AG09309 (cell line): ENCODE data around the gene ARAF.
A peak's percentile ranks its signal among the peaks of the same experiment; 100 is the strongest.

ENCODE experiments used
- DNase-seq: peaks from one replicate; pipeline ENCODE4 v3.0.0-alpha.2; 2010; ENCODE audit warnings: low read depth
- H3K4me3 ChIP-seq: 2 replicates; pipeline ENCODE4 v1.5.1; 2011; ENCODE audit warnings: mild to moderate bottlenecking, low read depth, low read length, moderate library complexity; ENCODE audit not compliant: control insufficient read depth
- TF ChIP-seq, protein P1 (sequence below): IDR thresholded peaks from 2 replicates; pipeline ENCODE4 v1.5.1; 2011; ENCODE audit warnings: mild to moderate bottlenecking, low read depth, low read length, inconsistent platforms; ENCODE audit not compliant: insufficient read depth, control insufficient read depth; ENCODE audit errors: missing control alignments

ARAF gene

DNA sequence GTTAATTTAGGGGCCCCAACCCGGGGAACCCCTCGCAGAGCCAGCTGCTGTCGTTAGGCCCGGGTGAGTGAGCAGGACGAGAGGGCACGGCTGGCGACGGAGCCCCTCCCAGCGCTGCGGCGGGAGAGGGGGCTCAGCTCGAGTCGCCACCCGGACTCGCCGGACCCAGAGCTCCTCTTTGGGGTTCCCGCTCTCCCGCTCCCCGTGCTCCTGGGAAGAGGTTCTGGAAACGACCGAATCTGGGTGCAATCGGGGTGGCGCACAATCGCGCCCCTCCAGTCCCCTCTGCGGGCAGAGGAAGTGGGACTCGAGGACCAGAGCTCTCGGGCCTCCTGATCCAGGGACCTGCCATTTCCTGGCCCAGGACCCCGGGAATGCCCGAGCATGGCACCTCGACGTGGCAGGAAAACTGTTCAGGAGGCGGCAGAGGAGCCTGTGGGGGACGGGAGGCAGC lies 37.3 kb upstream of the ARAF start:
- H3K4me3 ChIP-seq = peak overlapping the region; percentile 59
- TF ChIP-seq, protein P1, sequence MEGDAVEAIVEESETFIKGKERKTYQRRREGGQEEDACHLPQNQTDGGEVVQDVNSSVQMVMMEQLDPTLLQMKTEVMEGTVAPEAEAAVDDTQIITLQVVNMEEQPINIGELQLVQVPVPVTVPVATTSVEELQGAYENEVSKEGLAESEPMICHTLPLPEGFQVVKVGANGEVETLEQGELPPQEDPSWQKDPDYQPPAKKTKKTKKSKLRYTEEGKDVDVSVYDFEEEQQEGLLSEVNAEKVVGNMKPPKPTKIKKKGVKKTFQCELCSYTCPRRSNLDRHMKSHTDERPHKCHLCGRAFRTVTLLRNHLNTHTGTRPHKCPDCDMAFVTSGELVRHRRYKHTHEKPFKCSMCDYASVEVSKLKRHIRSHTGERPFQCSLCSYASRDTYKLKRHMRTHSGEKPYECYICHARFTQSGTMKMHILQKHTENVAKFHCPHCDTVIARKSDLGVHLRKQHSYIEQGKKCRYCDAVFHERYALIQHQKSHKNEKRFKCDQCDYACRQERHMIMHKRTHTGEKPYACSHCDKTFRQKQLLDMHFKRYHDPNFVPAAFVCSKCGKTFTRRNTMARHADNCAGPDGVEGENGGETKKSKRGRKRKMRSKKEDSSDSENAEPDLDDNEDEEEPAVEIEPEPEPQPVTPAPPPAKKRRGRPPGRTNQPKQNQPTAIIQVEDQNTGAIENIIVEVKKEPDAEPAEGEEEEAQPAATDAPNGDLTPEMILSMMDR = no peak
- DNase-seq = no peak

DNA sequence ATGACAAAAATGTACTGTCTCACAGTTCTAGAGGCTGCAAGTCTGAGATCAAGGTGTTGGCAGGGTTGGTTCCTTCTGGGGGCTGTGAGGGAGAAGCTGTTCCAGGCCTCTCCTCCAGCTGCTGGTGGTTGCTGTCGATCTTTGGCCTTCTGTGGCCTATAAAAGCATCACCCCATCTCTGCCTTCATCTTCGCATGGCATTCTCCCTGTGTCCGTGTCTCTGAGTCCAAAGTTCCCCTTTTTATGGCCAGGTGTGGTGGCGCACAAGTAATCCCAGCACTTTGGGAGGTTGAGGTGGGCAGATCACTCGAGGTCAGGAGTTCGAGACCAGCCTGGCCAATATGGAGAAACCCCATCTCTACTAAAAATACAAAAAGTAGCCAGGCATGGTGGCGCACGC lies 31.5 kb upstream of the ARAF start:
- no peak overlapping the region for H3K4me3 ChIP-seq
- TF ChIP-seq, protein P1 = no peak
- no peak for DNase-seq

DNA sequence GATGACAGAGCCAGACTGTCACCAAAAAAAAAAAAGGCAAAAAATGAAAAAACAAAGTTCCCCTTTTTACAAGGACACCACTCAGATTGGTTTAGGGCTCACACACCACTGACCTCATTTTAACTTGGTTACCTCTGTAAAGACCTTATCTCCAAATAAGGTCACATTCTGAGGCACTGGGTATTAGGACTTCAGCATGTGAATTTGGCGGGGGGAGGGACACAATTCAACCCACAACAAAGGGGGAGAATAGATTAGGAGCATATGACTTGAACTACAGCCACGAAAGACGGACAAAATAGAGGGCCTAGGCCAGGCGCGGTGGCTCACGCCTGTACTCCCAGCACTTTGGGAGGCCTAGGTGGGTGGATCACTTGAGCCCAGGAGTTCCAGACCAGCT lies 31.0 kb upstream of the ARAF start:
- TF ChIP-seq, protein P1 = no peak
- no peak overlapping the region for H3K4me3 ChIP-seq
- no peak for DNase-seq

DNA sequence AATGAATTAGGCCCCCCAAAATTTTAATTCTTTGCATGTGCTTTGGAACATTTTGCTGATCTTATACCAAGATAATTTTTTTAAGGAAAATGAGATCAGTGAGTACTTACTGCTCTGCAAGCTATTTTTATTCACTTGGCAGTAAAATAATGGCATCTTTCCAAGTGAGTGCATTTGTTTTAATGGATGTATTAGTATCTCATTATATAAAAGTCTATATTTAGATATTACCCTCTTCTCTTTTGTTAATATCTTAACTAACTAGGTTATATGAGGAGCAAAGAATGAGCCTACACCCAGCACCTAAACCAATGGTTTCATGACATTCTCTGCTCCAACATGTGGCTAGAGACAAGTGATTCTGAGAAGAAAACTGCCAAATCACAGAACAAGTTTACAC lies 21.1 kb upstream of the ARAF start:
- TF ChIP-seq, protein P1 = no peak
- H3K4me3 ChIP-seq = no peak overlapping the region
- no peak for DNase-seq

DNA sequence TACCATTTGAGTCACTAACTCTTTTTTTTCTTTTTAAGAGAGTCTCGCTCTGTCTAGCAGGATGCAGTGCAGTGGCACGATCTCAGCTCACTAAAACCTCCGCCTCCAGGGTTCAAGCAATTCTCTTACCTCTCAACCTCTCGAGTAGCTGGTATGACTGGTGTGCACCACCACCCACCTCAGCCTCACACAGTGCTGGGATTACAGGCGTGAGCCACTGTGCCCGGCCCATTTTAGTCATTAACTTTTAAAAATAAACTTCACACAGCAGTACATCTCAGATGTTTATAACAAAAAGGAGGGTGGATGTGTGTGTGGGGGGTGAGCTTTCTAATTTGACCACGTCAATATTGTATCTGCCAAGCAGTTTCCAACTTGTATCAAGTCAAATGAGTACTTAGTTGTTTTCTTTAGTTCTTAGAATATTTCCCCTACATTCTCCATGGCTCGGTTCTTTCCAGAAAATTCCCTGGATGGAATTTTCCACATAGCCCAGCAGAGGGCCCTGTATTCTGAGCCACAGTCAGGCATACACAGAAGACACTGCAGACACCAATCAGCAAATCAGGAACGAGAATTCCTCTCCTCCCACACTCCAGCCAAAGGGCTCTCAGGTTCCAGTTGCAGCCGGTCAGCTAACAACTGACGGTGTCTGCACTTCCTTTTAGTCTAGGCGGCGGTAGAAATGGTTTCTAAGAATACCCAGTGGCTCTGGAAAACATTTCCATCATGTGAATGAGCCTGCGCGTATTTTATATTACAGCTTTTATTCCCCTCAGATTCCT lies 20.1 kb upstream of the ARAF start:
- no peak overlapping the region for H3K4me3 ChIP-seq
- DNase-seq = peak; percentile 76
- TF ChIP-seq, protein P1 = peak; percentile 62

DNA sequence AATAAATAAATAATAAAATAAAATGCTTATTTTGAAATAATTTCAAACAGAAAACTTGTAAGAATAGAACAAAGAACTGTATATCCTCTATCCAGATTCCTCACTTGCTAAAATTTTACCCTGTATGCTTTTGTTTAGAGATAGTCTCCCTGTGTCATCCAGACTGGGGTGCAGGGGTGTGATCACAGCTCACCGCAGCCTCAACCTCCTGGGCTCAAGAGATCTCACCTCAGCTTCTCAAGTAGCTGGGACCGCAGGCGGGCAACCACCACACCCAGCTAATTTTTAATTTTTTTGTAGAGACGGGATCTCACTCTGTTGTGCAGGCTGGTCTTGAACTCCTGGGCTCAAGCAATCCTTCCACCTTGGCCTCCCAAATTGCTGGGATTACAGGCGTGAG lies 17.5 kb upstream of the ARAF start:
- TF ChIP-seq, protein P1 = no peak
- no peak overlapping the region for H3K4me3 ChIP-seq
- no peak for DNase-seq
